Astrocyte (in vitro differentiated cells and primary cell): ENCODE data around the gene NPHS1. TPM values are rescaled to one million over a fixed set of nuclear protein-coding genes. Genes with fewer than 3 reads are reported as not detected.

Source experiments
- DNase-seq: peaks from one replicate; pipeline ENCODE4 v3.0.0-alpha.2; 2010; ENCODE audit warnings: low read depth
- FAIRE-seq: peaks from 2 replicates; lab custom pipeline; 2011; peaks lifted over from hg19 to GRCh38; lab: Jason Lieb, UNC
- H2AFZ ChIP-seq: 2 replicates; pipeline ENCODE4 v1.6.0; 2012; ENCODE audit warnings: low read depth, low read length, inconsistent platforms
- H3K27ac ChIP-seq: 2 replicates; pipeline ENCODE4 v1.5.1; 2011; ENCODE audit warnings: low read depth, low read length, inconsistent platforms
- H3K27me3 ChIP-seq: 2 replicates; pipeline ENCODE4 v1.6.0; 2011; ENCODE audit warnings: low read length, inconsistent platforms; ENCODE audit not compliant: insufficient read depth
- H3K36me3 ChIP-seq: 2 replicates; pipeline ENCODE4 v1.5.1; 2011; ENCODE audit warnings: low read length, inconsistent platforms; ENCODE audit not compliant: insufficient read depth
- H3K4me1 ChIP-seq: 2 replicates; pipeline ENCODE4 v1.5.1; 2011; ENCODE audit warnings: low read length, inconsistent platforms; ENCODE audit not compliant: insufficient read depth
- H3K4me2 ChIP-seq: 2 replicates; pipeline ENCODE4 v1.6.0; 2012; ENCODE audit warnings: low read length, inconsistent platforms
- H3K4me3 ChIP-seq: 2 replicates; pipeline ENCODE4 v1.5.1; 2011; ENCODE audit warnings: low read depth, mild to moderate bottlenecking, low read length, inconsistent platforms; ENCODE audit not compliant: insufficient read depth
- H3K79me2 ChIP-seq: 2 replicates; pipeline ENCODE4 v1.6.0; 2012; ENCODE audit warnings: mild to moderate bottlenecking, low read length, inconsistent platforms; ENCODE audit not compliant: insufficient read depth
- H3K9ac ChIP-seq: 2 replicates; pipeline ENCODE4 v1.6.0; 2012; ENCODE audit warnings: mild to moderate bottlenecking, low read length, inconsistent platforms
- H3K9me3 ChIP-seq: 2 replicates; pipeline ENCODE4 v1.5.1; 2012; ENCODE audit warnings: low read depth, mild to moderate bottlenecking, low read length, inconsistent platforms; ENCODE audit not compliant: insufficient read depth
- H4K20me1 ChIP-seq: 2 replicates; pipeline ENCODE4 v1.6.0; 2012; ENCODE audit warnings: low read length, inconsistent platforms; ENCODE audit not compliant: insufficient read depth
- H3K27ac Mint-ChIP-seq: one replicate; pipeline ENCODE4 v1.8.0; 2021; ENCODE audit warnings: mild to moderate bottlenecking, mixed read lengths; ENCODE audit not compliant: unreplicated experiment
- H3K27me3 Mint-ChIP-seq: one replicate; pipeline ENCODE4 v1.8.0; 2021; ENCODE audit warnings: low read depth, mixed read lengths; ENCODE audit not compliant: unreplicated experiment
- H3K36me3 Mint-ChIP-seq: one replicate; pipeline ENCODE4 v1.8.0; 2021; ENCODE audit warnings: low read depth, mixed read lengths; ENCODE audit not compliant: unreplicated experiment
- H3K4me1 Mint-ChIP-seq: one replicate; pipeline ENCODE4 v1.8.0; 2021; ENCODE audit warnings: low read depth, mixed read lengths; ENCODE audit not compliant: unreplicated experiment
- H3K4me3 Mint-ChIP-seq: one replicate; pipeline ENCODE4 v1.8.0; 2021; ENCODE audit warnings: mild to moderate bottlenecking, moderate library complexity, mixed read lengths; ENCODE audit not compliant: unreplicated experiment
- H3K9me3 Mint-ChIP-seq: one replicate; pipeline ENCODE4 v1.8.0; 2021; ENCODE audit warnings: mild to moderate bottlenecking, mixed read lengths; ENCODE audit not compliant: unreplicated experiment
- EZH2 ChIP-seq: IDR thresholded peaks from 2 replicates; pipeline ENCODE4 v1.6.1; 2012; ENCODE audit warnings: mild to moderate bottlenecking, low read length, inconsistent platforms; ENCODE audit not compliant: insufficient read depth
- total RNA-seq: library from RNA; stranded (reverse); gene quantifications from 2 replicates; pipeline ENCODE4 v1.2.1, GENCODE V29; 2021
- TF ChIP-seq, protein P1 (sequence below): IDR thresholded peaks from 2 replicates; pipeline ENCODE4 v1.5.1; 2011; ENCODE audit warnings: low read depth, mild to moderate bottlenecking, inconsistent platforms, low read length, moderate library complexity; ENCODE audit not compliant: insufficient read depth

NPHS1 gene
- total RNA-seq, 1 donor from 2014 or later: not detected

GRCh38 chr19:35868823-35869326, 16.6 kb upstream of the NPHS1 start:
- no peaks in the 10 kb centered on the region for H3K36me3 ChIP-seq
- Mint-ChIP-seq H3K4me3 (peak overlapping the region; percentile 85), H3K9me3 (no peaks in the 10 kb centered on the region), H3K27me3 (peaks cover 35% of the 10 kb centered on the region), H3K36me3 (peaks cover 5% of the 10 kb centered on the region), H3K4me1 (no peaks in the 10 kb centered on the region), H3K27ac (no peak overlapping the region)
- peak overlapping the region; percentile 27 for H3K9ac ChIP-seq
- peak overlapping the region; percentile 30 for H2AFZ ChIP-seq
- H4K20me1 ChIP-seq: peaks cover 5% of the 10 kb centered on the region
- H3K27me3 ChIP-seq: peaks cover 5% of the 10 kb centered on the region
- peak overlapping the region; percentile 50 for H3K4me3 ChIP-seq
- H3K27ac ChIP-seq: no peak overlapping the region
- DNase-seq (no peak), FAIRE-seq (no peak)
- H3K4me2 ChIP-seq: peak overlapping the region; percentile 91
- TF ChIP-seq, protein P1, sequence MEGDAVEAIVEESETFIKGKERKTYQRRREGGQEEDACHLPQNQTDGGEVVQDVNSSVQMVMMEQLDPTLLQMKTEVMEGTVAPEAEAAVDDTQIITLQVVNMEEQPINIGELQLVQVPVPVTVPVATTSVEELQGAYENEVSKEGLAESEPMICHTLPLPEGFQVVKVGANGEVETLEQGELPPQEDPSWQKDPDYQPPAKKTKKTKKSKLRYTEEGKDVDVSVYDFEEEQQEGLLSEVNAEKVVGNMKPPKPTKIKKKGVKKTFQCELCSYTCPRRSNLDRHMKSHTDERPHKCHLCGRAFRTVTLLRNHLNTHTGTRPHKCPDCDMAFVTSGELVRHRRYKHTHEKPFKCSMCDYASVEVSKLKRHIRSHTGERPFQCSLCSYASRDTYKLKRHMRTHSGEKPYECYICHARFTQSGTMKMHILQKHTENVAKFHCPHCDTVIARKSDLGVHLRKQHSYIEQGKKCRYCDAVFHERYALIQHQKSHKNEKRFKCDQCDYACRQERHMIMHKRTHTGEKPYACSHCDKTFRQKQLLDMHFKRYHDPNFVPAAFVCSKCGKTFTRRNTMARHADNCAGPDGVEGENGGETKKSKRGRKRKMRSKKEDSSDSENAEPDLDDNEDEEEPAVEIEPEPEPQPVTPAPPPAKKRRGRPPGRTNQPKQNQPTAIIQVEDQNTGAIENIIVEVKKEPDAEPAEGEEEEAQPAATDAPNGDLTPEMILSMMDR: no peak
- no peak for TF ChIP-seq EZH2
- peaks cover 8% of the 10 kb centered on the region for H3K4me1 ChIP-seq
- H3K9me3 ChIP-seq: no peaks in the 10 kb centered on the region
- no peaks in the 10 kb centered on the region for H3K79me2 ChIP-seq

DNA sequence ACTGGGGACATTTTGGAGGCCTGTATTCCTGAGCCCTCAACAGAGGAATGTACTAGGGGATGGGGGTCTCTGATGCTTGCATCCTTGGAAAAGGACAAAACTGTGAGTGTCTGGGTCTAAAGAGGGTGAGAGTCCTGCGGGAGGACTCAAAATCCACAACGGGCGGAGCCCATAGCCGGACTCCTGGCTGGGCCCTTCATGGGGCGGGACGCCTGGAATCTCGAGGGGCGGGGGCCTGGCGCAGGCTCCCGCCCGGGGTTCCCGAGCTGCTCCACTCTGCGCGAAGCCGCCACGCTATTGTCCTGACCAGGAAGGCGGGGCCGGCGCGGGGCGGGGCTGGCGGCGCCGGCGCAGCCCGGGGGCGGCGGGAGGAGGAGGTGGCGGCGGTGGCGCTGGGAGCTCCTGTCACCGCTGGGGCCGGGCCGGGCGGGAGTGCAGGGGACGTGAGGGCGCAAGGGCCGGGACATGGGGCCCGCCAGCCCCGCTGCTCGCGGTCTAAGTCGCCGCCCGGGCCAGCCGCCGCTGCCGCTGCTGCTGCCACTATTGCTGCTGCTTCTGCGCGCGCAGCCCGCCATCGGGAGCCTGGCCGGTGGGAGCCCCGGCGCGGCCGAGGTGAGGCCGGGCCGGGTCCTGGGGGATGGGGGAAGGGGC, 16.0 kb upstream of the NPHS1 start, which contains the start of gene APLP1:
Gene APLP1, plus strand, starts transcription at position 403 of the 651 bp plus-strand sequence. Its CDS starts 63 bp downstream, at position 466.
- peaks cover 5% of the 10 kb centered on the region for H3K27me3 ChIP-seq
- no peak within 1 kb of the TSS for H3K27ac ChIP-seq
- Mint-ChIP-seq H3K36me3 (peaks cover 4% of the 10 kb centered on the region), H3K27me3 (peaks cover 33% of the 10 kb centered on the region), H3K4me1 (no peaks in the 10 kb centered on the region), H3K9me3 (no peaks in the 10 kb centered on the region), H3K4me3 (peak within 1 kb of the TSS; percentile 85), H3K27ac (peak within 1 kb of the TSS; percentile 53)
- peaks cover 5% of the 10 kb centered on the region for H4K20me1 ChIP-seq
- DNase-seq (peak; percentile 15), FAIRE-seq (no peak)
- H3K79me2 ChIP-seq: no peaks in the 10 kb centered on the region
- H3K9ac ChIP-seq: peak within 1 kb of the TSS; percentile 27
- H3K9me3 ChIP-seq: no peaks in the 10 kb centered on the region
- TF ChIP-seq EZH2: no peak
- TF ChIP-seq, protein P1: no peak
- peak within 1 kb of the TSS; percentile 60 for H2AFZ ChIP-seq
- peak within 1 kb of the TSS; percentile 50 for H3K4me3 ChIP-seq
- H3K4me1 ChIP-seq: peaks cover 8% of the 10 kb centered on the region
- H3K36me3 ChIP-seq: no peaks in the 10 kb centered on the region
- H3K4me2 ChIP-seq: peak within 1 kb of the TSS; percentile 91

DNA sequence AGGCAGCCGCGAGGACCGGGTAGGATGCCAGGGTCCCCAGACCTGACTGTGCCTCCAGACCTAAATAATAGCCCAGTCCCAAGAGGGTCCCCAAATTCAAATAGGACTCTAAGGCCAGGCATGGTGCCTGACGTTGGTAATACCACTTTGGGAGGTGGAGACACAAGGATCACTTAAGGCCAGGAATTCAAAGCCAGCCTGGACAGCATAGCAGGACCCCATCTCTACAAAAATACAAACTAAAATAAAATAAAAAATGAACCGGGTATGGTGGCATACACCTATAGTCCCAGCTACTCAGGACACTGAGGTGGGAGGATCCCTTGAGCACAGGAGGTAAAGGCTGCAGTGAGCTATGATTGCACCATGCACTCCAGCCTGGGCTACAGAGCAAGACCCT, 10.7 kb upstream of the NPHS1 start:
- Mint-ChIP-seq H3K27ac (no peak overlapping the region), H3K36me3 (peaks cover 5% of the 10 kb centered on the region), H3K27me3 (peaks cover 71% of the 10 kb centered on the region), H3K4me3 (no peak overlapping the region), H3K9me3 (no peaks in the 10 kb centered on the region), H3K4me1 (no peaks in the 10 kb centered on the region)
- DNase-seq (no peak), FAIRE-seq (no peak)
- H3K79me2 ChIP-seq: no peaks in the 10 kb centered on the region
- H3K9ac ChIP-seq: no peak overlapping the region
- no peak overlapping the region for H3K4me3 ChIP-seq
- H2AFZ ChIP-seq: no peak overlapping the region
- TF ChIP-seq, protein P1: no peak
- no peak for TF ChIP-seq EZH2
- peaks cover 22% of the 10 kb centered on the region for H3K27me3 ChIP-seq
- no peaks in the 10 kb centered on the region for H4K20me1 ChIP-seq
- H3K4me2 ChIP-seq: no peak overlapping the region
- H3K4me1 ChIP-seq: no peaks in the 10 kb centered on the region
- H3K36me3 ChIP-seq: no peaks in the 10 kb centered on the region
- no peak overlapping the region for H3K27ac ChIP-seq
- H3K9me3 ChIP-seq: no peaks in the 10 kb centered on the region
